22Rv1 (cell line): Measurements from ENCODE around the gene CCL2.

Source experiments
- H3K27ac ChIP-seq: fragments of 450-650 bp; 2 replicates; pipeline ENCODE4 v1.5.1; 2017
- CTCF ChIP-seq: fragments of 450-650 bp; IDR thresholded peaks from 2 replicates; pipeline ENCODE4 v1.5.1; 2017; ENCODE audit warnings: mild to moderate bottlenecking
- ZFX ChIP-seq: fragments of 450-650 bp; IDR thresholded peaks from 2 replicates; pipeline ENCODE4 v1.6.1; 2017; ENCODE audit warnings: antibody characterized with exemption, borderline replicate concordance

Gene CCL2

GRCh38 chr17:34248511-34249024, 6.5 kb upstream of the CCL2 start:
- H3K27ac ChIP-seq, result no peak overlapping the region
- no peak for TF ChIP-seq ZFX
- TF ChIP-seq CTCF, result no peak

GRCh38 chr17:34249061-34249460, 6.0 kb upstream of the CCL2 start:
- no peak overlapping the region for H3K27ac ChIP-seq
- TF ChIP-seq CTCF (no peak), ZFX (no peak)

GRCh38 chr17:34249478-34249877, 5.6 kb upstream of the CCL2 start:
- H3K27ac ChIP-seq, result no peak overlapping the region

GRCh38 chr17:34251186-34251585, 3.9 kb upstream of the CCL2 start:
- H3K27ac ChIP-seq, result no peak overlapping the region

More at GRCh38 chr17:34249478-34249877, 5.6 kb upstream of the CCL2 start:
- TF ChIP-seq CTCF, result no peak
- TF ChIP-seq ZFX, result no peak

GRCh38 chr17:34252095-34252443, 3.0 kb upstream of the CCL2 start:
- TF ChIP-seq ZFX (no peak), CTCF (no peak)
- no peak overlapping the region for H3K27ac ChIP-seq

More at GRCh38 chr17:34251186-34251585, 3.9 kb upstream of the CCL2 start:
- TF ChIP-seq ZFX (no peak), CTCF (no peak)

- TF ChIP-seq CTCF, result no peak
- no peak overlapping the region for H3K27ac ChIP-seq
Measured at GRCh38 chr17:34252444-34253138, 2.5 kb upstream of the CCL2 start.

- no peak overlapping the region for H3K27ac ChIP-seq
- TF ChIP-seq CTCF, result no peak
- TF ChIP-seq ZFX, result no peak
Measured at GRCh38 chr17:34253139-34253525, 2.0 kb upstream of the CCL2 start.
